Brain pericyte (primary cell): ENCODE results near the gene PLEKHA7.
"Not testable (repeated sequence)": the region's sequence is repeated elsewhere in the genome, so short reads cannot be mapped to it uniquely, and the experiment has no call there.

Source experiments
- DNase-seq: peaks from one replicate; pipeline ENCODE4 v3.0.0-alpha.2; 2012; ENCODE audit warnings: low read depth, low spot score

PLEKHA7 gene

GRCh38 chr11:16945671-16946469, 68.3 kb downstream of the PLEKHA7 start:
- DNase-seq = peak; percentile 6

DNA sequence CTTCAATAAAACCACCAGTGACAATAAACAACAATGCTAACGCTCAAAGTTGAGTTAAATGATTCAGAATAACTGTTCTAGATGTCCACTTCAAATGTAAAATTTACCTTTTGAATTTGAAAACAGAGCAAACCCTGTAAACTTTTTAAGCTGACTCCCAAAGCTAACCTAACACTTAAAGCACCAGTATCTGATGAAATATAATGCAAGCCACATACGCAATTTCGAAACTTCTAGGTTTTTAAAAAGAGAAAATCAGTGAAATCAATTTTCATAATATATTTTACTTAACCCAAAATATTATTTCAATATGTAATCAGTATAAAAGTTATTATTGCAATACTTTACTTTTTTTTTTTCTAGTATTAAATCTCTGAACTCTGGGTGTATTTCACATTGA, 71.3 kb downstream of the PLEKHA7 start:
- DNase-seq = no peak

- no peak for DNase-seq
These were observed 71.9 kb downstream of the PLEKHA7 start for GRCh38 chr11:16942342-16942741.

DNA sequence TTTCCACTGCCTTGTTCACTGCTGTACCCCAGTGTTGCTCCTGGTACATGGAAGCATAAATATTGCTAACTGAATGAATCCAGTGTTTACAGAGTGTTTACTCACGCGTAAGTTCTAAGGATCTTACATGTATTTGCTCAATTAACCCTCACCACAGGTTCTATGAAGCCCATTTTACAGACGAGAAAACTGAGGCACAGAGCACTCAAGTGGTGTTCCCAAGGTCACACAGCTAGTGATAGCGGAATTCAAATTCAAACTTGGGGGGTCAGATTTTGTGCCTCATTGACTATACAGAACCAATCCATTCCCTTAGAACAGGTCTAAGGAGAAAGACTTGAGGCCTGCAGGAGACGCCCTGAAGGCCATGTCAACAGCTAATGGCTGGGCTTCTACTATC, 72.3 kb downstream of the PLEKHA7 start:
- DNase-seq = no peak

- no peak for DNase-seq
These were observed 76.2 kb downstream of the PLEKHA7 start for GRCh38 chr11:16938061-16938460.

- DNase-seq = no peak
These were observed 77.6 kb downstream of the PLEKHA7 start for GRCh38 chr11:16936643-16937042.

DNA sequence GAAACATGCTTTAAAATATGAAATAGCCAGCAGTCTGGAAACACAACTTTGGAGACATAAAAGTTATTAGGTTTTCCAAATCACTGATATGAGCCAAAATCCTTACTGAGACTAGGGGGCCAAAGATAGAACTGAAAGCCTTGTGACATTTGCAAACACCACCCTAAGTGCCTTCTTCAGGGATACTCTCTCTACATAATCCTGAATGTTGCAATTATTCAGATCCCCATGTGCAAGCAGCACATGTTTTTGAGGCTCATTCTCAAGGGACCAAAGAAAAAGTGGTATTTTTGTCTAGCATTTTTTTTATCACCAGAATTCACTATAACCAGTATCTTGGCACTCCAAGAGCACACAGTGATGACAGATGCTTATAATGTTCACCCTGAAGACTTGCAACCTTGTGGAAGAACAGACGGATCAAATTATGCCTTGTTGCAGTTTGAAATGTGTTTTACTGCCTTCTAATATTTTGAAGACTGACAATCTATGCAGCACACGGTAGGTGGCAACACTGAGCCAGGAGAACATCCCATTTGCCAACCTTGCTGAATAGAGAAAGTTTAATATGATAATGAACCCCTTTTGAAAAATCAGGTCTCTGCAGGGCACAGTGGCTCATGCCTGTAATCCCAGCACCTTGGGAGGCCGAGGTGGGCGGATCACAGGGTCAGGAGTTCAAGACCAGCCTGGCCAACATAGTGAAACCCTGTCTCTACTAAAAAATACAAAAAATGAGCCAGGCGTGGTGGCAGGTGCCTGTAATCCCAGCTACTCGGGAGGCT, 78.5 kb downstream of the PLEKHA7 start:
- DNase-seq = no peak

GRCh38 chr11:16933756-16934603, 80.2 kb downstream of the PLEKHA7 start:
- no peak for DNase-seq

DNA sequence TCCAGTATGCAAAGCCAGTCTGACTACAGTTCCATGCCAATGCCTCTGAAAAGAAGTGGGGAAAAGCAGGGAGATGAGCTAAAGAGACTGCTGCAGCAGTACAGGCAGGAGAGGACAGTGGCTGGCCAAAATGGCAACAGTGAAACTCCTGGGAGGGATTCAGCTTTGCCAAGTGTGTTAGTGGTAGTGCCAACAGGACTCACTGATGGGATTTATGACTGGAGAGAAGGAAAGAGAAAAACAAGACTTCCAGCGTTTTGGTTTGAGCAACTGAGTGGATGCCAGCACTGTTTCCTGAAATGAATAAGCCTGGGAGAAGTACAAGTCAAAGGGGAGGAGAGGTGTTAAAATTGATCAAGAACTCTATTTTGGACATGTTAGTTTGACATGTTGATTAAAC, 80.9 kb downstream of the PLEKHA7 start:
- no peak for DNase-seq

GRCh38 chr11:16928044-16928443, 86.2 kb downstream of the PLEKHA7 start:
- DNase-seq = no peak

- DNase-seq = no peak
These were observed 87.2 kb downstream of the PLEKHA7 start for GRCh38 chr11:16926883-16927626.

DNA sequence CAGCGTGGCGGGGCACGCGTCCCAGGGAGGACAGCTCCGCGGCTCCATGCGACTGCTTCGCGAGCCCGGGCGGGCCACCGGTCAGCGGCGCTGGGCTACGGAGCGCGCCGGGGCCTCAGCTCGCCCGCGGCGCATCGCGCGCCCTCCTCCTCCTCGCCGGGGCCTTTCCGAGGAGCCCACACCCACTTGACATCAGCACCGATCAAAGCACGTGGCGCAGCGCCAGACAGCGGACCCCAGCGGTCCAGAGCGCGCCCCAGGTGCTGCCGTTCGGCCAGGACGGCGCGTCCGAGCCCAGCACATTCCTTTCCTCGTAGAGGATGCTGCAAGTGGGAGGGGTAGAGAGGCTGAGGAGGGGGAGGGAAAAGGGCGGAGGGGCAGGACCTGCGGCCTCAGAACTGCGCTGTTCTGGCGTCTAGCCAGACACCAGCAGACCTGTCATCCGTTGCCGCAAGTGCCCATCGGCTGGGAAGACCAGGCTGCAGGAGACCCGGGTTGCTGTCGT, 88.6 kb downstream of the PLEKHA7 start:
- DNase-seq = no peak

DNA sequence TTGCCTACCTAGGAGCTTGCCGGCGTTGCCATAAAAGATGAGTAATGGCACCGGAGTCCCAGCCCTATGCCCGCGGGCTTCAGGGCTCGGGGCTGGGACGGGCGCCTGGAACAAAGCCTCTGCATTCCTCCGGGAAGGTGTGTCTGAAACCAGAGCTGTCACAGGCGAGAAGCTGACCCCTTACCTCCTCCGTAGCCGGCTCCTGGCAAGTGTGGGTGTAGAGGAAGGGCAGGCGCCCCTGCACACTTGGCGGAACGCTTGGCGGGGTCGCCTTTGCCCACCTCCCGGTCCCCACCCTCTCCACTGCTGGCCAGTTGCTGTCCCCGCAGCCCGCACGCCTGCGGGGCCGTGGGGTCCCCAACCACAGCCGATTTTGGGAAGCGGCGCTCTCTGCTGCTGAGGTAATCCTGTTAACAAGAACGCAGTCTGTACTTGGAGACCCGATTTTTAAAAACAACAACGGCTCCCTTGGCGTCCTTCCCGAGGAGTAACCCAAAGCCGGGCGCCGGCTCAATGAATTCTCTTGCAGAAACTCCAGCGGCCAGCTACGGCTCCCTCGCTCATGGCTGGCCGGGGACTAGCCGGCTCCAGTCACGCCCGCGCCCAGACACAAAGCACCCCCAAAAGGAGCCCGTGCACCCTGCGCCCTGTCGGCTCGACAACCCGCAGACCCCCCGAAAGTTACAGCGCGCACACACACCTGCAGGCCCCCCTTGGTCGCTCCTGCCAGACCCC, 89.2 kb downstream of the PLEKHA7 start:
- no peak for DNase-seq

GRCh38 chr11:16924462-16924825, 89.8 kb downstream of the PLEKHA7 start:
- DNase-seq = no peak

- DNase-seq = no peak
These were observed 90.2 kb downstream of the PLEKHA7 start for GRCh38 chr11:16923987-16924386.

- no peak for DNase-seq
These were observed 92.5 kb downstream of the PLEKHA7 start for GRCh38 chr11:16921668-16922067.

- no peak for DNase-seq
These were observed 93.2 kb downstream of the PLEKHA7 start for GRCh38 chr11:16921019-16921418.

- no peak for DNase-seq
These were observed 93.7 kb downstream of the PLEKHA7 start for GRCh38 chr11:16920559-16920958.

DNA sequence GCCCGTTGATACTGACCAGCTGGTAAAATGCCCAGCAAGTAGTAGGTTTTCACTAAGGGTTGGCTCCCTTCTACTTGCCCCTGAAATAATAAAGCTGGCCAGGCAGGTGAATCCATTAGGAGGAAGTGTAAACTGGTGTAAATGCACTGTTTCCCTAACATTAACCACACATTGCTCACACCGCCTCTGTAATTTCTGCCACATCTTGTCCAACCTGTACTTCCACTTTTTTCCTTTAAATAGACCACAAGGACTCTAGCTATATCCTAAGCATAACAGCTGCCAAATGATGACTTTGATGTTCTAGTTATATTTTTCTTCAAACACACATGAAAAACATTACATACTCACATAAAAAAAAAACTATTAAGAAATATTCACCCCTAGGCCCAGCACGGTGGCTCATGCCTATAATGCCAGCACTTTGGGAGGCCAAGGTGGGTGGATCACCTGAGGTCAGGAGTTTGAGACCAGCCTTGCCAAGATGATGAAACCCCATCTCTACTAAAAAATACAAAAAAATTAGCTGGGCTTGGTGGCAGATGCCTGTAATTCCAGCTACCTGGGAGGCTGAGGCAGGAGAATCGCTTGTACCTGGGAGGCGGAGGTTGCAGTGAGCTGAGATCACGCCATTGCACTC, 95.6 kb downstream of the PLEKHA7 start:
- DNase-seq = not testable (repeated sequence)

- no peak for DNase-seq
These were observed 96.3 kb downstream of the PLEKHA7 start for GRCh38 chr11:16917941-16918340.
